IPS DF 6.9 (cell line): ENCODE data around the gene ZNF423.

Experiments
- DNase-seq: peaks from one replicate; pipeline ENCODE4 v3.0.0-alpha.2; 2013; ENCODE audit warnings: low read depth, low spot score
- H3K27ac ChIP-seq: one replicate; pipeline ENCODE4 v1.5.1; 2013; ENCODE audit warnings: low read length, control low read depth
- H3K27me3 ChIP-seq: 2 replicates; pipeline ENCODE4 v1.6.1; 2013; ENCODE audit warnings: mild to moderate bottlenecking, low read length; ENCODE audit not compliant: control insufficient read depth, insufficient read depth
- H3K36me3 ChIP-seq: 2 replicates; pipeline ENCODE4 v1.6.1; 2013; ENCODE audit warnings: low read length; ENCODE audit not compliant: control insufficient read depth, insufficient read depth
- H3K4me1 ChIP-seq: 2 replicates; pipeline ENCODE4 v1.6.1; 2013; ENCODE audit warnings: low read length; ENCODE audit not compliant: control insufficient read depth, insufficient read depth
- H3K4me3 ChIP-seq: 2 replicates; pipeline ENCODE4 v1.5.1; 2013; ENCODE audit warnings: mild to moderate bottlenecking, low read length
- H3K9me3 ChIP-seq: 2 replicates; pipeline ENCODE4 v1.6.1; 2013; ENCODE audit warnings: low read length, inconsistent platforms; ENCODE audit not compliant: control insufficient read depth, insufficient read depth
- WGBS: extraction: QIAGEN DNeasy Blood & Tissue Kit; methylation state at CpG from one replicate; pipeline ENCODE4 v1.1.7; 2013; ENCODE audit warnings: mixed read lengths, missing lambda C conversion rate; ENCODE audit not compliant: insufficient read length, insufficient coverage; 5-methylcytosine and 5-hydroxymethylcytosine counted together

ZNF423 gene

DNA sequence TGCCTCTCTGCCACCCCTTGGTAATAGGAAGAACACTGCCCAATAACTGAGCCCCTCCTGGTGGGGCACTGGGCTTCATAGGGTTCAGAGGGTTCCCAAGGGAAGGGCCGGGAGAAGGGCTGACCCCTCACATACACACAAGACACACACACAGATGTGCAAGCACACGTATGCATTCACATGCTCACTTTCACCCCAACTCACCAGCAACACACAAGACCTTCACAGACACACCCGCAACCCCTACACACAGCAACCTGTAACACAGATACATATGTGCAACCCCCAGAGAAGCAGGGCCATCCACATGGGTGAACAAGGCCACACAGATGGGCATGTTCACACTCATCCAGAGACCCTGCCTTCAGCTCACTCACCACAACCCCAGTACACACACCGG is 225.1 kb downstream of the ZNF423 start:
- DNase-seq, result no peak
- H3K27ac ChIP-seq, result no peak overlapping the region
- H3K27me3 ChIP-seq, result no peaks in the 10 kb centered on the region
- no peaks in the 10 kb centered on the region for H3K4me1 ChIP-seq
- no CpG with 5 or more reads among the region's 4 CpGs for WGBS
- peaks cover 3% of the 10 kb centered on the region; the same call in 1 of the 2 replicates for H3K36me3 ChIP-seq
- peaks cover 2% of the 10 kb centered on the region; the same call in 1 of the 2 replicates for H3K9me3 ChIP-seq
- no peak overlapping the region for H3K4me3 ChIP-seq

DNA sequence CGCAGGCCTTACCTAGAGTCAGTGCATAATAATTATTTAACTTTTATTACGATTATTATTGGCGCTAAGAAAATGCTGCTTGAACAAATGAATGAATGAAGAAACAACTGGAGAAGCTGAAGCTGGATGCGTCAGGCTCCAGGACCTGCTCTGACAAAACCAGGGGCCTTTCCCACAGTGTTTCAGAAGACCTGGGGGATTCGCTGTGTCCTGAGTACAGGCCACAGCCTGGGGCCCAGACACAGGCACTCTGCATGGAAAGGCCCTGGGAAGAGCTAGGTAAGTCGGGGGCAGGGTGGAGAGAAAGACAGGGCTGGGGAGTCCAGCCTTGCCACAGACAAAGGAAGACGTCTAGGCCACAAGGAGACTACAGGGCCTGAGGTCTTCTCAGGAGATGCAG is 226.1 kb downstream of the ZNF423 start:
- H3K9me3 ChIP-seq, result peaks cover 2% of the 10 kb centered on the region; the same call in 1 of the 2 replicates
- no CpG with 5 or more reads among the region's 7 CpGs for WGBS
- no peaks in the 10 kb centered on the region for H3K27me3 ChIP-seq
- DNase-seq, result no peak
- H3K4me1 ChIP-seq, result no peaks in the 10 kb centered on the region
- H3K36me3 ChIP-seq, result 0 out of 2 replicates have a peak, but pooled peaks cover 3% of the 10 kb centered on the region
- no peak overlapping the region for H3K4me3 ChIP-seq
- H3K27ac ChIP-seq, result no peak overlapping the region

DNA sequence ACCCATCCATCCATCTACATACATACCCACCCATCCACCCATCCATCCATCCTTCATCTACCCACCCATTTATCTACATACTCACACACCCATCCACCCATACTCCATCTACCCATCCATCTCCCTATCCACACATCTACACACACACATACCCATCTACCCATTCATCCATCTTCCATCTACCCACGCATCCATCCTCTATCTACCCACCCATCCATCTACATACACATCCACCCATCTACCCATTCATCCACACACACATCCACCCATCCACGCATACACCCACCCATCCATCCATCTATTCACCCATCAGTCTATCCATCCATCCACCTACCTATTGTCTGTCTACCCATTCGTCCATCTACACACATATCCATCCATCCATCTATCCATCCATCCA is 227.8 kb downstream of the ZNF423 start:
- H3K9me3 ChIP-seq, result peaks cover 2% of the 10 kb centered on the region; the same call in 1 of the 2 replicates
- H3K27ac ChIP-seq, result no peak overlapping the region
- 100% methylated on average over 2 of the region's 3 CpGs for WGBS
- H3K27me3 ChIP-seq, result no peaks in the 10 kb centered on the region
- H3K4me3 ChIP-seq, result no peak overlapping the region
- no peak for DNase-seq
- 0 out of 2 replicates have a peak, but pooled peaks cover 3% of the 10 kb centered on the region for H3K36me3 ChIP-seq
- H3K4me1 ChIP-seq, result no peaks in the 10 kb centered on the region

DNA sequence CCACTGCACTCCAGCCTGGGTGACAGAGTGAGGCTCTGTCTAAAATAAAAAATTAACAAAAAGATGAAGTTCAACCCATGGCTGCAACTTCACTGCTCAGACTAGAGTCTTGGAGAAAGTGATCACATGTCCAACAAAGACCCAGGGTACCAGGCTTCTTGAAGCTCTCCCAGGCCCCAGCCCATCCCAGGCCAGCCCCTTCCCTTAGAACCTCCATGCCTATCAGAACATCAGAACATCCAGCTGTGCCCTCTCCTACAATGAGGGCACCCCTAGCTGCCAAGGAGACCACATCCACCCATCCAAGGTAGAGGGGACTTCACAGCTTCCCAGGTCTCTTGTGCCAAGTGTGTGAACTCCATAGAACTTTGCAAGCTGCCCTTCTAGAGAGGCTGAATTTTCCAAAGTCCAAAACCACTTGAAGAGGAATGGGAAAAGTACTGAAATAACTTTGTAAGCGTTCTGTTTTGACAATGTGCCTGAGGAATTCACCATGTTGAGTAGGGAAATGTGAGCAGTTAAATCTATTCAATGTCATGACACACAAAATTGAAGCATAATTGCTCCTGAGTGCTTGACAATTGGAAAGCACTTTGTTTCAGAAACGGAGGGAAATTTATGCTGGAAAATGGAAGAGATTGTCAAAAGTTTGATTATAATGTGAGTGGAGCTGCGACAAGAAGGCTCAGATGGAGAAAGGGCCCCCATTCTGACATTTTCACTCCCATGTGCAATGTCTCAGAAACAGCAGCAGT is 230.4 kb downstream of the ZNF423 start:
- Histone ChIP-seq H3K27ac (no peak overlapping the region), H3K27me3 (no peaks in the 10 kb centered on the region), H3K4me1 (0 out of 2 replicates have a peak, but pooled peaks cover 2% of the 10 kb centered on the region), H3K9me3 (peaks cover 2% of the 10 kb centered on the region; the same call in 1 of the 2 replicates), H3K36me3 (no peaks in the 10 kb centered on the region), H3K4me3 (no peak overlapping the region)
- WGBS, result no CpG with 5 or more reads among the region's 3 CpGs
- no peak for DNase-seq

DNA sequence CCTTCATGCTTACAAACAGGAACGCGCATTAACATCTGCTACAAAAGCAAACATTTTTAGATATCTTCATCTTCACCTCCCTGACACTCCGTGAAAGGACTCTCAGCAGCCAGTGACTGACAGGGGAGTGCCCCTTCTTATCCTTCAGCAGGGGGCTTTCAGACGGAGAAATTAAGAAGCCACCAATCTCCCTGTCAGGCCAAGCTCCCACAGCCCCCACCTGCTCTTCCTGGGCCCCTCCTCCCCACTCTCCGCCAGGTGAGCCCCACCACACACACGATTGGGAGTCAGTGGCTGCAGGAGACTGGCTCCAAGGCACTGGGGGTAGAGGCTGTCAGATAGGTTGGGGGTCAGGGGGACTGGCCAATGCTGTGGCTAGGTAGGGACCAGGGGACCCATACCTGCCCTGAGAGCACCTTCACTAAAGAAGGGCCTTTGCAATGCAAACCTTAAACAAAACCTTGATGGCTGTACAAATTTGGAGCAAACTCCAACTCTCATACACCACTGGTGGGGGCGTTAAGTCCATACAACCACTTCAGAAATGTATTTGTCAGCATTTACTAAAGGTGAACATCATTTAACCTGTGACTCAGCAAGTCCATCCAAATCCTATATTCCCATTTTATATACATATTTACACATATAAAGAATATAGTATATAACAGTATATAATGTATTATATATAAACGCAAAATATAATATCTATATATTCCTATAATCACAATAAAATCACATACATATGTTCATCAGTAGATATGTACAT is 232.2 kb downstream of the ZNF423 start:
- Histone ChIP-seq H3K4me3 (no peak overlapping the region), H3K27me3 (no peaks in the 10 kb centered on the region), H3K27ac (no peak overlapping the region), H3K4me1 (0 out of 2 replicates have a peak, but pooled peaks cover 2% of the 10 kb centered on the region), H3K9me3 (peaks cover 2% of the 10 kb centered on the region; the same call in 1 of the 2 replicates), H3K36me3 (no peaks in the 10 kb centered on the region)
- 100% methylated on average over 1 of the region's 8 CpGs for WGBS
- DNase-seq, result no peak

DNA sequence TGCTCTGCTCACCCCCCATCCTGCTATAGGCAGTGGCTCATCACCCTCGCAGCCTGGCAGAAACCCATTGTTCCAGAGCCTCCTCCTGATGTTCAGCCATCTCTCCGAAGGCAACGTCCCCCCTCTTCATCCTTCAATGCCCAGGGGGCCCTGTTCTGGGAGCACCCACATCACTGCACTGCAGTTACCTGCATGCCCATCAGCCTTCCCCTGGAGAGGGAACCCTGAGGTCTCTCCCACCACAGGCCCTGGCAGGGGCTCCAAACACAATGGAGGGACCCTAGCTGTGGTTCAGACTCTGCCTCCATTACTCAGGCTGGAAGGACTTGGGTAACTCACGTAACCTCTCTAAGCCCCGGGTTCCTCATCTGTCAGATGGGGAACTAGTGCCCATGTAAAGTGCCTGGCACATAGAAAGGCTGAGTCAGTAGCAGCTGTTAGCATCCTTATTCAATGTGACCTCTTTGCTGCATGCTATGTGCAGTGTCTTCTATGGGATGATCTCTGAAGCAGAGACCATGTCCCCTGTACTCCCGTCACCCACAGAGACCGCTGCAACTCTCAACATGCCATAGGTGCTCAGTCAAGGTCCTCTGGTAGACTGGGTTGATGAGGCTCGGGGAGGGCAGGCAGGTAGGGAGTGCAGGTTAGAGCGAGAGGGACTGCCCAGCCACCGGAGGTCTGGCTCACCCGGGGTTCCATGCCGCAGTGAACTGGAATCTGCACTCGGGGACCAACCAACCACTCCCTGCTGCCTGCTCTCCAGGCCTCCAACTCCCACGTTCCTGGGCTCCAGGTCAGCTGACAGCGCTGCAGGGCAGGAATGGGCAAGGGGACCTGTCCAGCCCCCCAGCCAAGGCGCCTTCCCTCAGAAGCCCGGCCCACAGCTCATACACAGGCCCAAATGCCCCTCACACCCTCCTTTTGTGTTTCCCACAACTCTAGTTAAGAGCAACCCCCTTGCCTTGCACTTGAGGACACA is 233.2 kb downstream of the ZNF423 start:
- DNase-seq, result no peak
- H3K36me3 ChIP-seq, result no peaks in the 10 kb centered on the region
- H3K27ac ChIP-seq, result no peak overlapping the region
- no peak overlapping the region for H3K4me3 ChIP-seq
- H3K27me3 ChIP-seq, result no peaks in the 10 kb centered on the region
- H3K9me3 ChIP-seq, result no peaks in the 10 kb centered on the region; the same call in 1 of the 2 replicates
- H3K4me1 ChIP-seq, result 0 out of 2 replicates have a peak, but pooled peaks cover 2% of the 10 kb centered on the region
- no CpG with 5 or more reads among the region's 17 CpGs for WGBS

DNA sequence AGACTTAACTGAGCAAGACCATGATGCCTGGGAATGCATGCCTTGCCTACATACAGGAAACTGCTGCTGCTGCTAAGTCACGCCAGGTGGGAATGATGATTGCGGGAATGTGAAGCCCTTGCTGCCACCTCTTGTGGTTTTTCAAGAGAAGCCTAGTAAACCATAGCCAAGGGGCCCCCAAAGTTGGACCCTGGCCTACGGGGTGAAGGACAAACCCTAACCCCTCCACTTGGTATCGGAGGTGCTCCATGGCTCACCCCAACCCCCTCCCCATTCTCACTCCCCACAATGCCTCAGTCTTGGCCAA is 233.9 kb downstream of the ZNF423 start:
- Histone ChIP-seq H3K4me1 (0 out of 2 replicates have a peak, but pooled peaks cover 2% of the 10 kb centered on the region), H3K27me3 (no peaks in the 10 kb centered on the region), H3K27ac (no peak overlapping the region), H3K9me3 (no peaks in the 10 kb centered on the region; the same call in 1 of the 2 replicates), H3K36me3 (no peaks in the 10 kb centered on the region), H3K4me3 (no peak overlapping the region)
- WGBS, result no CpG with 5 or more reads among the region's 4 CpGs
- DNase-seq, result no peak

DNA sequence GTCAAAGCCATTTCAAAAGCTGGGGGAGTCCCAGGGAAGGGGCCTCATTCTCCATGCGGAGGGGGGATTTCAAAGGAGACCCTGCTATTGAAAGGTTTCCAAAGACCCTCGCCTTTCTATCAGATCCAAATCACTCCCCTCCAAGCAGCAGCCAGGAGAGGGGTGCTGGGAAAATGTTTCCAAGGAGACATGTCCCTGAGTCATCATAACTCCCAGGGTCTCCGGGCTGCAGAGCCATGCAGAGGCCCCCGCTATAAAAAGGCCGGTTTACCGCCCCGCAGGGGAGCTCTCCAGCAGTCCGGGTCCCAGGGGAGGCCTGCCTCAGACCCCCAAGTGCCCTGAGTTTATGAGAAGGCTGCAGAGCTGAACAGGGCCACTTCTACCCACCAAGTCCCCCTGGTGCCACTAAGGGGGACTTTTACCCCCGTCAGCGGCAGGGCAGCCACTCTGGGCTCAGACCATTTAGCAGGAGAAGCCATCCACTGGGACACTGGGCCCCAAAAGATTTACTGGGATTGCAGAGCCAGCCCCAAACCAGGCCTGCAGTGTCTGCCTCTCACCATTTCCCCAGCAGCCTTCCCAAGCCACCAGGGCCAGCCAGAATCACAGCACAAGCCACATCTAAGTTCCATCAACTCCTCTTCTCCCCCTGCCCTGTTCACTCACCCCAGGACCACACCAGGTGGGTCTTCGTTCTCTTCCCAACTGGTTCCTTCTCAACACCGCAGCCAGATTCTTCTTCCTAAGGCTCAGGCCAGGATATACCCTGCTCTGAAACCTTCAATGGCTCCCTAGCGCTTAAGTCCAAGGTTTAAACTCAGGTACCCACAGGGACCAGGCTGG is 234.4 kb downstream of the ZNF423 start:
- Histone ChIP-seq H3K36me3 (no peaks in the 10 kb centered on the region), H3K4me3 (no peak overlapping the region; the same call in 1 of the 2 replicates), H3K27ac (no peak overlapping the region), H3K9me3 (no peaks in the 10 kb centered on the region; the same call in 1 of the 2 replicates), H3K4me1 (0 out of 2 replicates have a peak, but pooled peaks cover 2% of the 10 kb centered on the region), H3K27me3 (no peaks in the 10 kb centered on the region)
- no peak for DNase-seq
- WGBS, result no CpG with 5 or more reads among the region's 13 CpGs

DNA sequence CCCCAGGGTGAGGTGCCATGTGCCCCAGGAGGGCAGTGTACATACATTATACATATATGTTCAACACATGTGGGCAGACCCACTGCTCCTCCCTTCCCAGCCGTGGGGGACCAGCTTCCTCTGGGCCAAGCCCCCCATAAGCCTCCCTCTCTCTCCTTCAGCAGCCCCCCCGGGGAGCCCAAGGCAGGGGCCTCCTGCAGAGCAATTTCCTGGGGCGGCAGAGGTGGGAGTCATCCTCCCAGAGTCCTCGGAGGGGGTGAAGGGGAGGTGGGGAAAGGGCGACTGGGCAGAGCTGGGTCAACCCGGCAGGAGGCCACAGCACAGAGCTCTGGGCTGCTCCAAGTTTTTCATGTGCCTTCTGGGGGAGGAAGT is 235.1 kb downstream of the ZNF423 start:
- no peak overlapping the region for H3K27ac ChIP-seq
- no peak for DNase-seq
- H3K27me3 ChIP-seq, result no peaks in the 10 kb centered on the region
- no peaks in the 10 kb centered on the region for H3K36me3 ChIP-seq
- WGBS, result no CpG with 5 or more reads among the region's 6 CpGs
- H3K4me1 ChIP-seq, result 0 out of 2 replicates have a peak, but pooled peaks cover 2% of the 10 kb centered on the region
- H3K4me3 ChIP-seq, result no peak overlapping the region
- H3K9me3 ChIP-seq, result no peaks in the 10 kb centered on the region; the same call in 1 of the 2 replicates
